Natural killer cell (primary cell): ENCODE results near the gene ADIPOR2. TPM values are rescaled to one million over a fixed set of nuclear protein-coding genes. Genes with fewer than 3 reads are reported as not detected.

Experiments used
- ATAC-seq, 3 donors: fragments of 150-1000 bp in 2 of 3; fragments of 200-7000 bp in 1 of 3; cut with Tn5 transposase; 1 replicate in 1 of 3; 2 replicates in 2 of 3; pipeline ENCODE4 v1.10.0; 2021; ENCODE audit warnings: mild to moderate bottlenecking in 2 of 3, moderate library complexity in 2 of 3
- DNase-seq, 2 donors: peaks; one replicate each; pipeline versions ENCODE4 v3.0.0 to v3.0.0-alpha.2; 2013 to 2021; ENCODE audit warnings: mixed read lengths in 1 of 2
- H3K27ac ChIP-seq: one replicate; pipeline ENCODE4 v1.5.1; 2013; ENCODE audit warnings: mild to moderate bottlenecking, low read length
- H3K27me3 ChIP-seq: one replicate; pipeline ENCODE4 v1.6.1; 2013; ENCODE audit warnings: low read length; ENCODE audit not compliant: control insufficient read depth, insufficient read depth
- H3K36me3 ChIP-seq: one replicate; pipeline ENCODE4 v1.6.1; 2013; ENCODE audit warnings: low read length; ENCODE audit not compliant: control insufficient read depth, insufficient read depth
- H3K4me1 ChIP-seq: one replicate; pipeline ENCODE4 v1.6.1; 2013; ENCODE audit warnings: low read length; ENCODE audit not compliant: control insufficient read depth, insufficient read depth
- H3K4me3 ChIP-seq: one replicate; pipeline ENCODE4 v1.5.1; 2013; ENCODE audit warnings: low read length
- H3K9me3 ChIP-seq: one replicate; pipeline ENCODE4 v1.6.1; 2013; ENCODE audit warnings: low read length; ENCODE audit not compliant: control insufficient read depth, insufficient read depth
- H3K27ac Mint-ChIP-seq, 2 donors: one replicate each; pipeline ENCODE4 v1.8.0; 2022; ENCODE audit warnings: mild to moderate bottlenecking in 2 of 2, mixed read lengths in 2 of 2, moderate library complexity in 1 of 2
- H3K27me3 Mint-ChIP-seq, 2 donors: one replicate each; pipeline ENCODE4 v1.8.0; 2022; ENCODE audit warnings: low read depth in 2 of 2, mixed read lengths in 2 of 2
- H3K36me3 Mint-ChIP-seq: one replicate; pipeline ENCODE4 v1.8.0; 2022; ENCODE audit warnings: mixed read lengths
- H3K4me1 Mint-ChIP-seq, 2 donors: one replicate each; pipeline ENCODE4 v1.8.0; 2022; ENCODE audit warnings: mixed read lengths in 2 of 2
- H3K4me3 Mint-ChIP-seq: one replicate; pipeline ENCODE4 v1.8.0; 2022; ENCODE audit warnings: mild to moderate bottlenecking, moderate library complexity, mixed read lengths
- H3K9me3 Mint-ChIP-seq, 2 donors: one replicate each; pipeline ENCODE4 v1.8.0; 2022; ENCODE audit warnings: mixed read lengths in 2 of 2
- WGBS: methylation state at CpG from one replicate; pipeline ENCODE4 v1.1.7; 2013; ENCODE audit warnings: missing lambda C conversion rate; ENCODE audit not compliant: insufficient coverage; 5-methylcytosine and 5-hydroxymethylcytosine counted together
- intact Hi-C: fragments of 100-400 bp; cut with micrococcal nuclease; formaldehyde crosslinking; loops from one replicate; pipeline ENCODE4 v1.14.2; 2022
- total RNA-seq, 4 donors: library from RNA; stranded (reverse); fragments of 120-200 nt in 1 of 4; gene quantifications; one replicate each; pipeline versions ENCODE4 v1.2.3 to v1.2.4, GENCODE V29; 2013 to 2022
- TF ChIP-seq, protein P1 (sequence below): fragments of 200-600 bp; IDR thresholded peaks from one replicate; pipeline ENCODE4 v1.8.0; 2022; ENCODE audit warnings: antibody characterized with exemption

Gene ADIPOR2
- total RNA-seq, 3 donors from 2014 or later (not counting 1 experiment from before 2014, with no cell fraction given) = 38.6 to 48.3 (median 44.0) TPM

DNA sequence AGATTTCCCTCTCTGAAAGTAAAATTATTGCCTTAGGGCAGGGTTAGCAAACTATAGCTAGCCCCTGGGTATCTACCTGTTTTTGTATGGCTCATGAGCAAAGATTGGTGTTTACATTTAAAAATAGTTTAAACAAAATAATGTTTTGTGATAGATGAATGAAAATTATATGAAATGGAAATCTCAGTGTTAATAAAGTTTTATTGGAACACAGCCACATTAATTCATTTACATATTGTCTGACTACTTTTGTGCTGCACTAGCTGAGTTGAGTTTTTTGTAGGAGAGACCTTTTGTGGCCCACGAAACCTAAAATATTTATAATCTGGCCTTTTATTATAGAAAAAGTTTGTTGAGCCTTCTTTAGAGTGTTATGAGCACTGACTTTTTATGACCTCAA lies 48.5 kb downstream of the ADIPOR2 start:
- intact Hi-C loops = no loop called here
- H3K27me3 Mint-ChIP-seq = no peaks in the 10 kb centered on the region
- H3K4me3 ChIP-seq = no peak overlapping the region
- no peaks in the 10 kb centered on the region for H3K27me3 ChIP-seq
- peak overlapping the region; percentile 6 for H3K4me3 Mint-ChIP-seq
- no peaks in the 10 kb centered on the region for H3K36me3 Mint-ChIP-seq
- no peaks in the 10 kb centered on the region for H3K9me3 Mint-ChIP-seq
- no CpG with 5 or more reads among the region's 1 CpG for WGBS
- no peaks in the 10 kb centered on the region for H3K9me3 ChIP-seq
- H3K4me1 Mint-ChIP-seq = peaks cover 59 to 65% of the 10 kb centered on the region in 2 donors
- H3K36me3 ChIP-seq = no peaks in the 10 kb centered on the region
- peak overlapping the region; percentile 88 for H3K27ac Mint-ChIP-seq
- DNase-seq = no peak
- ATAC-seq = no peak
- TF ChIP-seq, protein P1, sequence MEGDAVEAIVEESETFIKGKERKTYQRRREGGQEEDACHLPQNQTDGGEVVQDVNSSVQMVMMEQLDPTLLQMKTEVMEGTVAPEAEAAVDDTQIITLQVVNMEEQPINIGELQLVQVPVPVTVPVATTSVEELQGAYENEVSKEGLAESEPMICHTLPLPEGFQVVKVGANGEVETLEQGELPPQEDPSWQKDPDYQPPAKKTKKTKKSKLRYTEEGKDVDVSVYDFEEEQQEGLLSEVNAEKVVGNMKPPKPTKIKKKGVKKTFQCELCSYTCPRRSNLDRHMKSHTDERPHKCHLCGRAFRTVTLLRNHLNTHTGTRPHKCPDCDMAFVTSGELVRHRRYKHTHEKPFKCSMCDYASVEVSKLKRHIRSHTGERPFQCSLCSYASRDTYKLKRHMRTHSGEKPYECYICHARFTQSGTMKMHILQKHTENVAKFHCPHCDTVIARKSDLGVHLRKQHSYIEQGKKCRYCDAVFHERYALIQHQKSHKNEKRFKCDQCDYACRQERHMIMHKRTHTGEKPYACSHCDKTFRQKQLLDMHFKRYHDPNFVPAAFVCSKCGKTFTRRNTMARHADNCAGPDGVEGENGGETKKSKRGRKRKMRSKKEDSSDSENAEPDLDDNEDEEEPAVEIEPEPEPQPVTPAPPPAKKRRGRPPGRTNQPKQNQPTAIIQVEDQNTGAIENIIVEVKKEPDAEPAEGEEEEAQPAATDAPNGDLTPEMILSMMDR = no peak
- H3K4me1 ChIP-seq = peaks cover 13% of the 10 kb centered on the region
- H3K27ac ChIP-seq = no peak overlapping the region

DNA sequence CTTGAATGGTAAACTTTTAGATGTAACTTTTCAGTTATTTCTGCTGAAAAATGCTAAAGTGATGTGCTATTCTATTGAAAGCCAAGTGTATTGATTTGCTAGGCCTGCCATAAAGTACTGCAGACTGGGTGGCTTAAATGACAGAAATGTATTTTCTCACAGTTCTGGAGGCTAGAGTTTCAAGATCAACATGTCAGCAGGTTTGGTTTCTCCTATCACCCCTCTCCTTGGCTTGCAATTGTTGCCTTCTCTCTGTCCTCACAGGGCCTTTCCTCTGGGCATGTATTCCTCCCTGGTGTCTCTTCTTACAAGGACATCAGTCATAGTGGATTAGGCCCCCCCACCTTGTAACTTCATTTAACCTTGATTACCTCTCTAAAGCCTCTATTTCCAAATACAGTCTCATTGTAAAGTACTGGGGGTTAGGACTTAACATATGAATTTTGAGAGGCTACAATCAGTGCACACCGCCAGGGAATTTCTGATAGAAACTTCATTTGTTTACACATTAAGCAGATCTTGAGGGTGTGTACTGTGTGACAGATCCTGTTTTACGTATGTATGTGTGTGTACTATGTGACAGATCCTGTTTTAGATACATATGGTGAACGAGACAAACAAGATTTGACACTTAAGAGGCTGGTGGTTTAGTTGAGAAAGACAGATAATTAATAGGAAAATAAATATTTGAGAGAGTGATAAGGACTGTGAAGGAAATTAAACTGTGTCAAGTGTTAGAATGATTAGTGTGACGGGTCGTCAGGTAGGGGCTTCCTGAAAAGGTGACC lies 49.5 kb downstream of the ADIPOR2 start:
- Histone ChIP-seq H3K9me3 (no peaks in the 10 kb centered on the region), H3K4me1 (peaks cover 13% of the 10 kb centered on the region), H3K27ac (peak overlapping the region; percentile 72), H3K36me3 (no peaks in the 10 kb centered on the region), H3K27me3 (no peaks in the 10 kb centered on the region), H3K4me3 (no peak overlapping the region)
- Mint-ChIP-seq H3K9me3 (no peaks in the 10 kb centered on the region), H3K4me1 (peaks cover 60 to 67% of the 10 kb centered on the region in 2 donors), H3K36me3 (no peaks in the 10 kb centered on the region), H3K27ac (peak overlapping the region; percentile 88), H3K27me3 (no peaks in the 10 kb centered on the region), H3K4me3 (peak overlapping the region; percentile 74)
- intact Hi-C loops = loop anchor here (5.0 kb wide), 2 partner anchors 33 to 48 kb away; partner anchors contain the start of gene ADIPOR2
- DNase-seq = peak in 1 of 2 donors; percentile 34
- 49% methylated on average over 5 of the region's 5 CpGs for WGBS
- peak; percentile 89 to 96 (median 92) for ATAC-seq
- TF ChIP-seq, protein P1 = no peak

DNA sequence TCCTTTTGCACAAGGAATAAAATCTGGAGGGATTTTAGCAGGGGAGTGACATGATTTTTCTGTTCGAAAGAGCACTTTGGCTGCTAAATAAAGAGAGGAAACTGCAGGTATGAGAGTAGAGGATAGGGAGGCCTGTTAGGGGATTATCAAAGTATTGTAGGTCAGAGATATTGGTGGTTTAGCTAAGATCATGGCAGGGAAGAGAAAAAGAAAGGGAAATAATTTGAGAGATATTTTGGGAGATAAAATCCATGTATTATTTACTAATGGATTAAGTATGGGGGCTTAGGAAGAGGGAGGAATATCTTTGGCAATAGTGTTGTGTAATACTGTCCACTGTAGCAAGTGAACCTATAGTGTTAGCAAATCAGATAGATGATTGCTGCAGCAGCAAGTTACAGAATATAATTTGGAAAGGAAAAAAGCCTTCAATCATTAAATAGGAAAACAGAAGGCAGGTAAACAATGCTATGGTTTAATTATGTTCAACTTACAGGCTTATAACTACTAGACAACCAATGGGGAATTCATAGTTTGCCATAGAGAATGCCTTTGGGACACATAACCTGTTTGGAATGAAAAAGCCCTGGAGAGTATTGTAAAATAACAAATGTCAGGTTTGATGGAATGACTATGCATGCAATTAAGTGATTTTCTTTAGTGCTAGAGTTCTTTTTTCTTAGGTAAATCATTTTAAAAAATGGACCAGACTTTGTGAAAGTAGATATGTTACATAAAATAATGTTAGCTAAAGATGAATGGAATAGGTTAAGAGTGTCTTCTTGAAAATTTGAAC lies 50.5 kb downstream of the ADIPOR2 start:
- WGBS = 0% methylated on average over 1 of the region's 1 CpG
- intact Hi-C loops = loop anchor here (5.0 kb wide), 2 partner anchors 34 to 49 kb away; partner anchors contain the start of gene ADIPOR2
- ATAC-seq = no peak
- Histone ChIP-seq H3K9me3 (no peaks in the 10 kb centered on the region), H3K4me1 (peaks cover 13% of the 10 kb centered on the region), H3K4me3 (no peak overlapping the region), H3K27ac (peak overlapping the region; percentile 22), H3K27me3 (no peaks in the 10 kb centered on the region), H3K36me3 (no peaks in the 10 kb centered on the region)
- no peaks in the 10 kb centered on the region for H3K9me3 Mint-ChIP-seq
- peak overlapping the region; percentile 88 for H3K27ac Mint-ChIP-seq
- H3K4me3 Mint-ChIP-seq = peak overlapping the region; percentile 74
- no peak for DNase-seq
- no peaks in the 10 kb centered on the region for H3K27me3 Mint-ChIP-seq
- no peaks in the 10 kb centered on the region for H3K36me3 Mint-ChIP-seq
- peaks cover 67% of the 10 kb centered on the region in 2 donors for H3K4me1 Mint-ChIP-seq
- TF ChIP-seq, protein P1 = no peak
